ENCODE data around the gene TOMM20L. TPM values are rescaled to one million over a fixed set of nuclear protein-coding genes. Genes with fewer than 3 reads are reported as not detected.

Gene TOMM20L
- polyA plus RNA-seq, 1 donor from 2014 or later, result not detected

DNA sequence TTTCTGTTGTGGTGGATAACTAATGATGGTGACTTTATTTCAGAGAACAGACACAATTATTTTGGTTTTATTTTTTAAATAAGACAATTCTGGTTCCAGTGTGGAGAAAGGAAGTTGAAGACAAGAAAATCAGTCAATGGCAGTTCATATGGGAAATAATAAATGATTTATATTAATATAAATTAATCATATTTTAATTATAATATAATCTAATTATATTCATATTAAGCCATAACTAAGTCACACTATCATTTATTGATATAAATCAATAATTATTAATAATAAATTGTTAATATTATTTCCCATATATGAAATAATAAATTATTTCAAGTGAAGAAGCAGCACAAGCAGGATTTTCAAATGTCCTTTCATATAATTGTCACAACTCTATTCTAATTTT, 2.8 kb downstream of the TOMM20L start:
- TF ChIP-seq RAD21 (conservative IDR thresholded peaks at IDR 0.05) (no peak), EZH2 (IDR thresholded peaks at IDR 0.05; ENCODE audit: borderline replicate concordance, insufficient read depth, low read length, poor library complexity, severe bottlenecking) (no peak), TAF1 (IDR thresholded peaks at IDR 0.05; ENCODE audit: low read depth) (no peak), MXI1 (conservative IDR thresholded peaks at IDR 0.05; ENCODE audit: poor library complexity, severe bottlenecking) (no peak), EP300 (conservative IDR thresholded peaks at IDR 0.05; ENCODE audit: poor library complexity, severe bottlenecking) (no peak), SMC3 (conservative IDR thresholded peaks at IDR 0.05; ENCODE audit: poor library complexity) (no peak), POLR2AphosphoS5 (IDR thresholded peaks at IDR 0.05) (no peak)
- TF ChIP-seq, protein P1, sequence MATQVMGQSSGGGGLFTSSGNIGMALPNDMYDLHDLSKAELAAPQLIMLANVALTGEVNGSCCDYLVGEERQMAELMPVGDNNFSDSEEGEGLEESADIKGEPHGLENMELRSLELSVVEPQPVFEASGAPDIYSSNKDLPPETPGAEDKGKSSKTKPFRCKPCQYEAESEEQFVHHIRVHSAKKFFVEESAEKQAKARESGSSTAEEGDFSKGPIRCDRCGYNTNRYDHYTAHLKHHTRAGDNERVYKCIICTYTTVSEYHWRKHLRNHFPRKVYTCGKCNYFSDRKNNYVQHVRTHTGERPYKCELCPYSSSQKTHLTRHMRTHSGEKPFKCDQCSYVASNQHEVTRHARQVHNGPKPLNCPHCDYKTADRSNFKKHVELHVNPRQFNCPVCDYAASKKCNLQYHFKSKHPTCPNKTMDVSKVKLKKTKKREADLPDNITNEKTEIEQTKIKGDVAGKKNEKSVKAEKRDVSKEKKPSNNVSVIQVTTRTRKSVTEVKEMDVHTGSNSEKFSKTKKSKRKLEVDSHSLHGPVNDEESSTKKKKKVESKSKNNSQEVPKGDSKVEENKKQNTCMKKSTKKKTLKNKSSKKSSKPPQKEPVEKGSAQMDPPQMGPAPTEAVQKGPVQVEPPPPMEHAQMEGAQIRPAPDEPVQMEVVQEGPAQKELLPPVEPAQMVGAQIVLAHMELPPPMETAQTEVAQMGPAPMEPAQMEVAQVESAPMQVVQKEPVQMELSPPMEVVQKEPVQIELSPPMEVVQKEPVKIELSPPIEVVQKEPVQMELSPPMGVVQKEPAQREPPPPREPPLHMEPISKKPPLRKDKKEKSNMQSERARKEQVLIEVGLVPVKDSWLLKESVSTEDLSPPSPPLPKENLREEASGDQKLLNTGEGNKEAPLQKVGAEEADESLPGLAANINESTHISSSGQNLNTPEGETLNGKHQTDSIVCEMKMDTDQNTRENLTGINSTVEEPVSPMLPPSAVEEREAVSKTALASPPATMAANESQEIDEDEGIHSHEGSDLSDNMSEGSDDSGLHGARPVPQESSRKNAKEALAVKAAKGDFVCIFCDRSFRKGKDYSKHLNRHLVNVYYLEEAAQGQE (IDR thresholded peaks at IDR 0.05; ENCODE audit: borderline replicate concordance), result no peak
- TF ChIP-seq, protein P2, sequence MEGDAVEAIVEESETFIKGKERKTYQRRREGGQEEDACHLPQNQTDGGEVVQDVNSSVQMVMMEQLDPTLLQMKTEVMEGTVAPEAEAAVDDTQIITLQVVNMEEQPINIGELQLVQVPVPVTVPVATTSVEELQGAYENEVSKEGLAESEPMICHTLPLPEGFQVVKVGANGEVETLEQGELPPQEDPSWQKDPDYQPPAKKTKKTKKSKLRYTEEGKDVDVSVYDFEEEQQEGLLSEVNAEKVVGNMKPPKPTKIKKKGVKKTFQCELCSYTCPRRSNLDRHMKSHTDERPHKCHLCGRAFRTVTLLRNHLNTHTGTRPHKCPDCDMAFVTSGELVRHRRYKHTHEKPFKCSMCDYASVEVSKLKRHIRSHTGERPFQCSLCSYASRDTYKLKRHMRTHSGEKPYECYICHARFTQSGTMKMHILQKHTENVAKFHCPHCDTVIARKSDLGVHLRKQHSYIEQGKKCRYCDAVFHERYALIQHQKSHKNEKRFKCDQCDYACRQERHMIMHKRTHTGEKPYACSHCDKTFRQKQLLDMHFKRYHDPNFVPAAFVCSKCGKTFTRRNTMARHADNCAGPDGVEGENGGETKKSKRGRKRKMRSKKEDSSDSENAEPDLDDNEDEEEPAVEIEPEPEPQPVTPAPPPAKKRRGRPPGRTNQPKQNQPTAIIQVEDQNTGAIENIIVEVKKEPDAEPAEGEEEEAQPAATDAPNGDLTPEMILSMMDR (IDR thresholded peaks at IDR 0.05; ENCODE audit: poor library complexity, severe bottlenecking), result no peak
- Histone ChIP-seq H3K9me3 (ENCODE audit: low read length) (no peaks in the 10 kb centered on the region), H2AFZ (ENCODE audit: low read depth, low read length) (no peak overlapping the region), H3K27me3 (ENCODE audit: insufficient read depth, low read depth, low read length) (no peaks in the 10 kb centered on the region), H3K36me3 (ENCODE audit: insufficient read depth, low read length) (no peaks in the 10 kb centered on the region), H3K9me2 (ENCODE audit: insufficient read depth, low read length) (no peaks in the 10 kb centered on the region), H3K9ac (ENCODE audit: low read length) (no peak overlapping the region), H3K4me2 (ENCODE audit: low read length) (no peak overlapping the region), H3K4me3 (ENCODE audit: low read length) (no peak overlapping the region), H3F3A (ENCODE audit: insufficient read depth, low read length, poor library complexity, severe bottlenecking) (no peaks in the 10 kb centered on the region), H3K27ac (ENCODE audit: low read length) (no peak overlapping the region), H3K79me2 (replicated peaks; ENCODE audit: insufficient read depth, low read length) (no peaks in the 10 kb centered on the region), H4K20me1 (ENCODE audit: insufficient read depth) (no peaks in the 10 kb centered on the region)

DNA sequence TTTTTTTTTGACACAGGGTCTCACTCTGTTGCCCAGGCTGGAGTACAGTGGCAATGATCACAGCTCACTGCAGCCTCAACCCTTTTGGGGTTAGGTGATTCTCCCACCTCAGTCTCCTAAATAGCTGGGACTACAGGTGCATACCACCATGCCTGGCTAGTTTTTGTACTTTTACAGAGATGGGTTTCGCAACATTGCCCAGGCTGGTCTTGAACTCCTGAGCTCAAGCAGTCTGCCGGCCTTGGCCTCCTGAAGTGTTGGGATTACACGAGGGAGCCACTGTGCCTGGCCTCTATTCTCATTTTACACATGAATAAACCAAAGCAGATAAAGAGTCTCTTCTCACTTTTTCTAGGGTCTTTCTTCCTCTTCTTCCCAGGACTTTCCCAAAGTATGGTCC, 3.2 kb downstream of the TOMM20L start:
- Histone ChIP-seq H3K79me2 (replicated peaks; ENCODE audit: insufficient read depth, low read length) (no peaks in the 10 kb centered on the region), H3K36me3 (ENCODE audit: insufficient read depth, low read length) (no peaks in the 10 kb centered on the region), H3K27me3 (ENCODE audit: insufficient read depth, low read depth, low read length) (no peaks in the 10 kb centered on the region), H3K9ac (ENCODE audit: low read length) (no peak overlapping the region), H3K9me3 (ENCODE audit: low read length) (no peaks in the 10 kb centered on the region), H4K20me1 (ENCODE audit: insufficient read depth) (no peaks in the 10 kb centered on the region), H3F3A (ENCODE audit: insufficient read depth, low read length, poor library complexity, severe bottlenecking) (no peaks in the 10 kb centered on the region), H3K4me3 (ENCODE audit: low read length) (no peak overlapping the region), H3K27ac (ENCODE audit: low read length) (no peak overlapping the region), H3K9me2 (ENCODE audit: insufficient read depth, low read length) (no peaks in the 10 kb centered on the region), H3K4me2 (ENCODE audit: low read length) (no peak overlapping the region), H2AFZ (ENCODE audit: low read depth, low read length) (no peak overlapping the region)
- TF ChIP-seq EP300 (conservative IDR thresholded peaks at IDR 0.05; ENCODE audit: poor library complexity, severe bottlenecking) (no peak), POLR2AphosphoS5 (IDR thresholded peaks at IDR 0.05) (no peak), EZH2 (IDR thresholded peaks at IDR 0.05; ENCODE audit: borderline replicate concordance, insufficient read depth, low read length, poor library complexity, severe bottlenecking) (no peak), TAF1 (IDR thresholded peaks at IDR 0.05; ENCODE audit: low read depth) (no peak), SMC3 (conservative IDR thresholded peaks at IDR 0.05; ENCODE audit: poor library complexity) (no peak), MXI1 (conservative IDR thresholded peaks at IDR 0.05; ENCODE audit: poor library complexity, severe bottlenecking) (no peak), RAD21 (conservative IDR thresholded peaks at IDR 0.05) (no peak)
- TF ChIP-seq, protein P1 (IDR thresholded peaks at IDR 0.05; ENCODE audit: borderline replicate concordance), result no peak
- TF ChIP-seq, protein P2 (IDR thresholded peaks at IDR 0.05; ENCODE audit: poor library complexity, severe bottlenecking), result no peak
